GM12878 (cell line): ENCODE measurements around the gene OSGIN1.

Experiments
- BHLHE40 ChIP-seq, 2 experiments: fragments of 450-650 bp in 1 of 2; IDR thresholded peaks; 2 replicates each; pipeline ENCODE4 v1.6.1; 2011 to 2017; ENCODE audit warnings: low read depth in 2 of 2, borderline replicate concordance in 1 of 2, improper control_type of control experiment in 1 of 2, low read length in 1 of 2, mild to moderate bottlenecking in 1 of 2
- EP300 ChIP-seq, 2 experiments: fragments of 150-350 bp in 1 of 2; IDR thresholded peaks; 2 replicates each; pipeline ENCODE4 v1.6.1; 2011 to 2012; ENCODE audit warnings: low read depth in 2 of 2, low read length in 2 of 2, borderline replicate concordance in 1 of 2, improper control_type of control experiment in 1 of 2, inconsistent platforms in 1 of 2; ENCODE audit not compliant: control insufficient read depth in 1 of 2
- EZH2 ChIP-seq: IDR thresholded peaks from 2 replicates; pipeline ENCODE4 v1.6.1; 2012; ENCODE audit warnings: low read depth, mild to moderate bottlenecking, control low read depth, inconsistent platforms, low read length, borderline replicate concordance; ENCODE audit not compliant: control insufficient read depth
- JUND ChIP-seq: IDR thresholded peaks from 2 replicates; pipeline ENCODE4 v1.6.1; 2012; ENCODE audit warnings: low read depth, mild to moderate bottlenecking, low read length, improper control_type of control experiment, moderate library complexity
- POLR2AphosphoS2 ChIP-seq: IDR thresholded peaks from 2 replicates; pipeline ENCODE4 v1.6.1; 2011; ENCODE audit warnings: low read depth, mild to moderate bottlenecking, low read length, improper control_type of control experiment, moderate library complexity
- POLR2AphosphoS5 ChIP-seq: IDR thresholded peaks from 2 replicates; pipeline ENCODE4 v1.6.1; 2011; ENCODE audit warnings: mild to moderate bottlenecking, low read length, inconsistent platforms
- TAF1 ChIP-seq: IDR thresholded peaks from 2 replicates; pipeline ENCODE4 v1.6.1; 2011; ENCODE audit warnings: mild to moderate bottlenecking, low read depth, low read length, borderline replicate concordance
- TF ChIP-seq, protein P1 (sequence below), 3 experiments: IDR thresholded peaks in 2 of 3; conservative IDR thresholded peaks in 1 of 3; 2 replicates each; pipeline ENCODE4 v1.5.1; 2011; ENCODE audit warnings: low read depth in 3 of 3, low read length in 3 of 3, mild to moderate bottlenecking in 3 of 3, control low read depth in 2 of 3, moderate library complexity in 2 of 3, inconsistent platforms in 1 of 3, mixed read lengths in 1 of 3; ENCODE audit not compliant: control insufficient read depth in 2 of 3, insufficient read depth in 1 of 3; ENCODE audit errors: extremely low read depth in 1 of 3
- TF ChIP-seq, protein P2 (sequence below): IDR thresholded peaks from 2 replicates; pipeline ENCODE4 v1.6.1; 2011; ENCODE audit warnings: mild to moderate bottlenecking, low read depth, low read length, moderate library complexity; ENCODE audit not compliant: insufficient replicate concordance

DNA sequence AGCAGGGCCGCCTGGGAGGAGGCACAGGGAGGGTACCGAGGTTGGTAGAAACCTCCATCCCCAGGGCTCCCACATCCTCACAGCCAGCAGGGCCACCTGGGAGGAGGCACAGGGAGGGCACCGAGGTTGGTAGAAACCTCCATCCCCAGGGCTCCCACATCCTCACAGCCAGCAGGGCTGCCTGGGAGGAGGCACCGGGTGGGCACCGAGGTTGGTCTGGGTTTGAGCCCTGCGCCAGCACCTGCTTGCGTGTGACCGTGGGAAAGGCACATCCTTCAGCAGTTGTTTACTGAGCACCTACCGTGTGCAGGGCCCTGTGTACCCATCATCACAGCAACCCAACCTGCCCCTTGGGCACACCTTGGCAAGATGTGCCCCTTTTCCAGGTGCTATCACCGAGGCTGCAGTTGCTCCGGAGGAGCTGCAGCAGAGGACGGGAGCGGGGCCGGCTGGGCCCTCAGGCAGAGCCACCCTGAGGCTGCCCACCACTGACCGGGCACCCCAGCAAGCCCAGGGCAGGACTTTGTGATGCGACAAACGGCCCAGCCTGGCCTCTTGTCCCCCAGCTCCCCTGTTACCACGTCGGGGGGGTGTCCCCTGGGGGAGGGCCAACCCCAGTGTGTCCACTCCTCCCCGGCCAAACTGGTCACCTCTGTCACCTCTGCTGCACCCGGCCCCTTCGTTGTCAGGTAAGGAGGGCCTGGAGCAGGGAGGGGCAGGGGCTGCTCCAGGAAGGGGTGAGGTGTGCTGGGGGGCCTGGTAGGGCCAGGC, 22.1 kb upstream of the OSGIN1 start:
- TF ChIP-seq BHLHE40 (IDR thresholded peaks at IDR 0.05; ENCODE audit: borderline replicate concordance in 1 of 2, low read depth in 2 of 2, low read length in 1 of 2) (no peak), EP300 (IDR thresholded peaks at IDR 0.05; ENCODE audit: borderline replicate concordance in 1 of 2, control insufficient read depth in 1 of 2, low read depth in 2 of 2, low read length in 2 of 2) (no peak), POLR2AphosphoS5 (no peak), TAF1 (no peak), POLR2AphosphoS2 (no peak), EZH2 (no peak), JUND (no peak)
- TF ChIP-seq, protein P1, sequence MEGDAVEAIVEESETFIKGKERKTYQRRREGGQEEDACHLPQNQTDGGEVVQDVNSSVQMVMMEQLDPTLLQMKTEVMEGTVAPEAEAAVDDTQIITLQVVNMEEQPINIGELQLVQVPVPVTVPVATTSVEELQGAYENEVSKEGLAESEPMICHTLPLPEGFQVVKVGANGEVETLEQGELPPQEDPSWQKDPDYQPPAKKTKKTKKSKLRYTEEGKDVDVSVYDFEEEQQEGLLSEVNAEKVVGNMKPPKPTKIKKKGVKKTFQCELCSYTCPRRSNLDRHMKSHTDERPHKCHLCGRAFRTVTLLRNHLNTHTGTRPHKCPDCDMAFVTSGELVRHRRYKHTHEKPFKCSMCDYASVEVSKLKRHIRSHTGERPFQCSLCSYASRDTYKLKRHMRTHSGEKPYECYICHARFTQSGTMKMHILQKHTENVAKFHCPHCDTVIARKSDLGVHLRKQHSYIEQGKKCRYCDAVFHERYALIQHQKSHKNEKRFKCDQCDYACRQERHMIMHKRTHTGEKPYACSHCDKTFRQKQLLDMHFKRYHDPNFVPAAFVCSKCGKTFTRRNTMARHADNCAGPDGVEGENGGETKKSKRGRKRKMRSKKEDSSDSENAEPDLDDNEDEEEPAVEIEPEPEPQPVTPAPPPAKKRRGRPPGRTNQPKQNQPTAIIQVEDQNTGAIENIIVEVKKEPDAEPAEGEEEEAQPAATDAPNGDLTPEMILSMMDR (IDR thresholded peaks at IDR 0.05 in 2 of 3, conservative IDR thresholded peaks at IDR 0.05 in 1 of 3; ENCODE audit: control insufficient read depth in 2 of 3, extremely low read depth in 1 of 3, insufficient read depth in 1 of 3, low read depth in 3 of 3, low read length in 3 of 3): no peak
- TF ChIP-seq, protein P2, sequence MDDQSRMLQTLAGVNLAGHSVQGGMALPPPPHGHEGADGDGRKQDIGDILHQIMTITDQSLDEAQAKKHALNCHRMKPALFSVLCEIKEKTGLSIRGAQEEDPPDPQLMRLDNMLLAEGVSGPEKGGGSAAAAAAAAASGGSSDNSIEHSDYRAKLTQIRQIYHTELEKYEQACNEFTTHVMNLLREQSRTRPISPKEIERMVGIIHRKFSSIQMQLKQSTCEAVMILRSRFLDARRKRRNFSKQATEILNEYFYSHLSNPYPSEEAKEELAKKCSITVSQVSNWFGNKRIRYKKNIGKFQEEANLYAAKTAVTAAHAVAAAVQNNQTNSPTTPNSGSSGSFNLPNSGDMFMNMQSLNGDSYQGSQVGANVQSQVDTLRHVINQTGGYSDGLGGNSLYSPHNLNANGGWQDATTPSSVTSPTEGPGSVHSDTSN: no peak
